Activated T-helper 1 cell treated with Interleukin-2 at 50 U/mL for 16 hours (primary cell): ENCODE data around the gene IL5.
A peak's percentile ranks its signal among the peaks of the same experiment; 100 is the strongest.
"Not testable (repeated sequence)": the region's sequence is repeated elsewhere in the genome, so short reads cannot be mapped to it uniquely, and the experiment has no call there.

Source experiments
- DNase-seq: peaks from one replicate; pipeline ENCODE4 v3.0.0-alpha.2; 2020; ENCODE audit warnings: low read depth

The IL5 gene

GRCh38 chr5:132528866-132529634, 14.3 kb downstream of the IL5 start:
- no peak for DNase-seq

- DNase-seq, result no peak
Measured at GRCh38 chr5:132528021-132528420, 15.3 kb downstream of the IL5 start.

GRCh38 chr5:132526974-132527564, 16.3 kb downstream of the IL5 start:
- DNase-seq, result no peak

GRCh38 chr5:132526290-132526973, 16.9 kb downstream of the IL5 start:
- DNase-seq, result no peak

- no peak for DNase-seq
Measured at GRCh38 chr5:132525299-132525724, 18.0 kb downstream of the IL5 start.

- DNase-seq, result not testable (repeated sequence)
Measured at GRCh38 chr5:132524877-132525276, 18.4 kb downstream of the IL5 start.

GRCh38 chr5:132522067-132522466, 21.3 kb downstream of the IL5 start:
- DNase-seq, result not testable (repeated sequence)

- not testable (repeated sequence) for DNase-seq
Measured at GRCh38 chr5:132513618-132514336, 29.5 kb downstream of the IL5 start.

GRCh38 chr5:132510076-132510475, 33.2 kb downstream of the IL5 start:
- no peak for DNase-seq

- no peak for DNase-seq
Measured at GRCh38 chr5:132506094-132506692, 37.1 kb downstream of the IL5 start.

GRCh38 chr5:132505641-132506040, 37.7 kb downstream of the IL5 start:
- no peak for DNase-seq

GRCh38 chr5:132504746-132505145, 38.6 kb downstream of the IL5 start:
- no peak for DNase-seq

GRCh38 chr5:132503244-132503643, 40.1 kb downstream of the IL5 start:
- DNase-seq, result no peak

- no peak for DNase-seq
Measured at GRCh38 chr5:132501961-132502931, 41.1 kb downstream of the IL5 start.

- no peak for DNase-seq
Measured at GRCh38 chr5:132501629-132501956, 41.7 kb downstream of the IL5 start.

GRCh38 chr5:132500931-132501628, 42.2 kb downstream of the IL5 start:
- DNase-seq, result peak; percentile 62

GRCh38 chr5:132500244-132500930, 42.9 kb downstream of the IL5 start:
- DNase-seq, result no peak

- no peak for DNase-seq
Measured at GRCh38 chr5:132499440-132500243, 43.7 kb downstream of the IL5 start.
